GDM1 (cell line): ENCODE results near the gene LECT2.

Experiments
- DNase-seq: peaks from one replicate; lab custom pipeline; 2025; lab: John Stamatoyannopoulos, UW

The LECT2 gene

GRCh38 chr5:135978212-135978631 is 23.4 kb upstream of the LECT2 start:
- DNase-seq = no peak

GRCh38 chr5:135977375-135977928 is 22.7 kb upstream of the LECT2 start:
- DNase-seq = no peak

GRCh38 chr5:135976216-135976615 is 21.4 kb upstream of the LECT2 start:
- no peak for DNase-seq

- no peak for DNase-seq
Observed at GRCh38 chr5:135975122-135975521, 20.3 kb upstream of the LECT2 start.

- DNase-seq = no peak
Observed at GRCh38 chr5:135974021-135974600, 19.3 kb upstream of the LECT2 start.

GRCh38 chr5:135973323-135974020 is 18.7 kb upstream of the LECT2 start:
- no peak for DNase-seq

- DNase-seq = no peak
Observed at GRCh38 chr5:135971701-135972100, 16.9 kb upstream of the LECT2 start.

GRCh38 chr5:135966790-135967189 is 12.0 kb upstream of the LECT2 start:
- no peak for DNase-seq

GRCh38 chr5:135966165-135966564 is 11.4 kb upstream of the LECT2 start:
- no peak for DNase-seq

- no peak for DNase-seq
Observed at GRCh38 chr5:135965504-135965903, 10.7 kb upstream of the LECT2 start.

GRCh38 chr5:135964670-135965320 is 10.0 kb upstream of the LECT2 start:
- no peak for DNase-seq

GRCh38 chr5:135955525-135955924 is 742 bp upstream of the LECT2 start:
- no peak for DNase-seq

GRCh38 chr5:135953850-135954249 is 933 bp downstream of the LECT2 start:
- no peak for DNase-seq

GRCh38 chr5:135952683-135953082 is 2.1 kb downstream of the LECT2 start:
- no peak for DNase-seq

GRCh38 chr5:135951807-135952206 is 3.0 kb downstream of the LECT2 start:
- DNase-seq = no peak

GRCh38 chr5:135951257-135951656 is 3.5 kb downstream of the LECT2 start:
- no peak for DNase-seq

GRCh38 chr5:135950611-135951010 is 4.2 kb downstream of the LECT2 start:
- DNase-seq = no peak

GRCh38 chr5:135944967-135945560 is 9.7 kb downstream of the LECT2 start:
- peak; percentile 50 for DNase-seq

- DNase-seq = no peak
Observed at GRCh38 chr5:135944564-135944963, 10.2 kb downstream of the LECT2 start.

GRCh38 chr5:135942202-135942771 is 12.5 kb downstream of the LECT2 start:
- no peak for DNase-seq

GRCh38 chr5:135941711-135942110 is 13.1 kb downstream of the LECT2 start:
- DNase-seq = no peak

- DNase-seq = no peak
Observed at GRCh38 chr5:135937245-135937911, 17.4 kb downstream of the LECT2 start.
